Measurements from ENCODE around the gene EPHB2. TPM values are rescaled to one million over a fixed set of nuclear protein-coding genes. Genes with fewer than 3 reads are reported as not detected.

EPHB2 gene
- total RNA-seq, 2 experiments from 2014 or later: 0.08 TPM; not detected in 1

DNA sequence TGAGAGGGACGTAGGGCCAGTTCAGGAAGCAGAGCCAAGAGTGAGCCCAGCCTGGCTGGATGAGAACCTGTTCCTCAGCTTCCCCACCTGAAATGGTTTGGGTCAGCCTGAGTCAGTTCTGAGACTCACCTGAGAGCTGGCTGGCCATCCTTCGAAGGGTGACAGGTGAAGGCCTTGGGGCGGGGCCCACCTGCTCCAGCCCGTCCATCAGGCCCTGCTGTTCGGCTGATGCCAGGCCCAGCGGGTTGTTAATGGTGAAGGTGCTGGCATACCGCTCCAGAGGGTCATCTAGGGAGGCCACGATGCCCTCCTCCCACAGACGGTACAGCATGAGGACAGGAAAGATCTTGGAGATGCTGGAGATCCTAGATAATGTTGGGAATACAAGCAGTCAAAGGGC, 247.9 kb downstream of the EPHB2 start:
- CTCF ChIA-PET: no interaction called here
- Mint-ChIP-seq H3K9me3 (no peaks in the 10 kb centered on the region), H3K27ac (no peak overlapping the region), H3K4me1 (ENCODE audit: low read depth) (no peaks in the 10 kb centered on the region), H3K27me3 (peaks cover 24% of the 10 kb centered on the region), H3K36me3 (ENCODE audit: low read depth) (no peaks in the 10 kb centered on the region), H3K4me3 (no peak overlapping the region)
- H3K27me3 ChIP-seq (ENCODE audit: control insufficient read depth in 1 of 2, insufficient read depth in 2 of 2, low read length in 2 of 2): peaks cover 15% of the 10 kb centered on the region in 2 experiments
- H3K4me3 ChIP-seq (ENCODE audit: low read length): no peak overlapping the region
- H3K27ac ChIP-seq (ENCODE audit: low read depth in 1 of 2, low read length in 2 of 2): no peak overlapping the region
- no peaks in the 10 kb centered on the region for H3K9me3 ChIP-seq (ENCODE audit: control insufficient read depth in 1 of 2, insufficient read depth in 1 of 2, low read length in 2 of 2)
- DNase-seq (no peak), ATAC-seq (ENCODE audit: poor library complexity) (no peak)
- TF ChIP-seq, protein P1, sequence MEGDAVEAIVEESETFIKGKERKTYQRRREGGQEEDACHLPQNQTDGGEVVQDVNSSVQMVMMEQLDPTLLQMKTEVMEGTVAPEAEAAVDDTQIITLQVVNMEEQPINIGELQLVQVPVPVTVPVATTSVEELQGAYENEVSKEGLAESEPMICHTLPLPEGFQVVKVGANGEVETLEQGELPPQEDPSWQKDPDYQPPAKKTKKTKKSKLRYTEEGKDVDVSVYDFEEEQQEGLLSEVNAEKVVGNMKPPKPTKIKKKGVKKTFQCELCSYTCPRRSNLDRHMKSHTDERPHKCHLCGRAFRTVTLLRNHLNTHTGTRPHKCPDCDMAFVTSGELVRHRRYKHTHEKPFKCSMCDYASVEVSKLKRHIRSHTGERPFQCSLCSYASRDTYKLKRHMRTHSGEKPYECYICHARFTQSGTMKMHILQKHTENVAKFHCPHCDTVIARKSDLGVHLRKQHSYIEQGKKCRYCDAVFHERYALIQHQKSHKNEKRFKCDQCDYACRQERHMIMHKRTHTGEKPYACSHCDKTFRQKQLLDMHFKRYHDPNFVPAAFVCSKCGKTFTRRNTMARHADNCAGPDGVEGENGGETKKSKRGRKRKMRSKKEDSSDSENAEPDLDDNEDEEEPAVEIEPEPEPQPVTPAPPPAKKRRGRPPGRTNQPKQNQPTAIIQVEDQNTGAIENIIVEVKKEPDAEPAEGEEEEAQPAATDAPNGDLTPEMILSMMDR (IDR thresholded peaks at IDR 0.05): no peak
- intact Hi-C loops (cut with DNase I, micrococcal nuclease): no loop called here
- no peaks in the 10 kb centered on the region for H3K36me3 ChIP-seq (ENCODE audit: insufficient read depth, low read length)
- no peaks in the 10 kb centered on the region for H3K4me1 ChIP-seq (ENCODE audit: insufficient read depth, low read length)
- POLR2A ChIA-PET: no interaction called here

DNA sequence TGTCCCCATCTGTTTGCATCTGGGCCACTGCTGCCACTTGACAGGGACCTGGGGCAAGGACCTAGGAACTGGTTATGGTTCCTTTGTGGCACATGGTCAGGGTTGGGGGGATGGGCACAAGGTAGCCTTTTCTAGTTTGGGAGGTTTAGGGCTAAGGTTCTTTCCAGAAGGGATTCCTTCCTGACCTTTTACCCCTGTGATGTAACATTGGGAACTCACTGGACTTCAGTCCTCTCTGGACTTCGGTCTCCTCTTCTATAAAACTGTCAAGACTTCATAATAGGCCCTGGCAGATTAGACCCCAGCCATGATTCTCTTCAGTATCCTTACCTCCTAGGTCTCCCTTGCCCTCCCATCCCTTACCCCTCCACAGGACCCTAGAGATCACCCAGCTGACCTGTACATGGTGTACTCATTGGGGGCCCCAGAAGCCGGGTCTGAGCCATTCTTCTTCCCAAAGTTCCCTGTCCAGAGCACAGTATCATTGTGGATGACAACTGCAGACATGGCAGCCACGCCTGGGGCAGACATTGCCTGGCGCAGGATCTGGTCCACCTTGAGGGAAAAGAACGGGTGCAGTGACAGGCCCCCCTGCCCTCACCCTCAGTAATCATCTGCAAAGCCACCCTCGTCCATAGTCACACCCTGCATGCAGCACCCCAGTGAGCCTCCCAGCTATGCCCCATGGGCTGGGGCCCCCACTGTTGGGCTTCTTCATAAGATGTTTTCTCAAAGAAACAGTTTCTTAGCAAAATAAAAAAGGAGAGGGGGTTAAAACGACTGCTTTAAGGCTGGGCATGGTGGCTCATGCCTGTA, 249.1 kb downstream of the EPHB2 start:
- Histone ChIP-seq H3K4me3 (ENCODE audit: low read length) (no peak overlapping the region), H3K9me3 (ENCODE audit: control insufficient read depth in 1 of 2, insufficient read depth in 1 of 2, low read length in 2 of 2) (no peaks in the 10 kb centered on the region), H3K4me1 (ENCODE audit: insufficient read depth, low read length) (peaks cover 5% of the 10 kb centered on the region), H3K27ac (ENCODE audit: low read depth in 1 of 2, low read length in 2 of 2) (no peak overlapping the region), H3K27me3 (ENCODE audit: control insufficient read depth in 1 of 2, insufficient read depth in 2 of 2, low read length in 2 of 2) (peaks cover 5 to 6% of the 10 kb centered on the region in 2 experiments), H3K36me3 (ENCODE audit: insufficient read depth, low read length) (no peaks in the 10 kb centered on the region)
- no peak for DNase-seq
- TF ChIP-seq, protein P1 (IDR thresholded peaks at IDR 0.05): no peak
- ChIA-PET POLR2A (no interaction called here), CTCF (no interaction called here)
- Mint-ChIP-seq H3K9me3 (no peaks in the 10 kb centered on the region), H3K36me3 (ENCODE audit: low read depth) (no peaks in the 10 kb centered on the region), H3K27me3 (peaks cover 17% of the 10 kb centered on the region), H3K4me3 (no peak overlapping the region), H3K4me1 (ENCODE audit: low read depth) (no peaks in the 10 kb centered on the region), H3K27ac (no peak overlapping the region)
- intact Hi-C loops (cut with DNase I, micrococcal nuclease): loop anchor here in 1 of 2 experiments (5.0 kb wide), 2 partner anchors 537 to 827 kb away; no protein-coding TSS in a partner anchor
- no peak for ATAC-seq (ENCODE audit: poor library complexity)

DNA sequence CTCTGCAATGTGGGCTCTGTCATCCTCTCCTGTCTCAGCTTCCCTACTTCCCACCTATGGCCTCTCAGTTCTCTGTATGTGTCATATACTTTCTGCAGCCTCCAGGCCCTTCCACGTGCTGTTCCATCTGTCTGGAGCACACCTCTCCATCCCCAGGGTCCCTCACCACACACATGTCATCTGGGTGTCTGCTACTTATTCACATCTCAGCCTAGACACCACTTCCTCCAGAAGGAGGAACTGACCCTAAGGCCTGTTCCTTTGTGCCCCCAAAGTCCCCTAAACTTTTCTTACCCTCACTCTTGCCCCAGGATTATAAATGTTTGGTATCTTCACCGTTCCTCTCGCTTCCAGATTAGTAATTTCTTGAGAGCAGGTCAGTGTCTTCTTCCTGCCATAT, 251.9 kb downstream of the EPHB2 start:
- ChIA-PET POLR2A (no interaction called here), CTCF (no interaction called here)
- H3K4me3 ChIP-seq (ENCODE audit: low read length): no peak overlapping the region
- H3K27ac ChIP-seq (ENCODE audit: low read depth in 1 of 2, low read length in 2 of 2): no peak overlapping the region
- DNase-seq (no peak), ATAC-seq (ENCODE audit: poor library complexity) (no peak)
- no peak overlapping the region for H3K27ac Mint-ChIP-seq
- H3K36me3 Mint-ChIP-seq (ENCODE audit: low read depth): no peaks in the 10 kb centered on the region
- peaks cover 9 to 11% of the 10 kb centered on the region in 2 experiments for H3K9me3 ChIP-seq (ENCODE audit: control insufficient read depth in 1 of 2, insufficient read depth in 1 of 2, low read length in 2 of 2)
- peaks cover 5% of the 10 kb centered on the region for H3K4me1 ChIP-seq (ENCODE audit: insufficient read depth, low read length)
- H3K27me3 ChIP-seq (ENCODE audit: control insufficient read depth in 1 of 2, insufficient read depth in 2 of 2, low read length in 2 of 2): peaks cover 0 to 4% of the 10 kb centered on the region in 2 experiments
- intact Hi-C loops (cut with DNase I, micrococcal nuclease): loop anchor here in 1 of 2 experiments (5.0 kb wide), 2 partner anchors 540 to 830 kb away; no protein-coding TSS in a partner anchor
- H3K27me3 Mint-ChIP-seq: peaks cover 15% of the 10 kb centered on the region
- H3K4me3 Mint-ChIP-seq: no peak overlapping the region
- TF ChIP-seq, protein P1 (IDR thresholded peaks at IDR 0.05): no peak
- H3K9me3 Mint-ChIP-seq: peaks cover 6% of the 10 kb centered on the region
- H3K4me1 Mint-ChIP-seq (ENCODE audit: low read depth): no peaks in the 10 kb centered on the region
- no peaks in the 10 kb centered on the region for H3K36me3 ChIP-seq (ENCODE audit: insufficient read depth, low read length)
